SH-SY5Y (cell line): ENCODE measurements around the gene PRKAR2A.

Source experiments
- GATA2 ChIP-seq: IDR thresholded peaks from 2 replicates; pipeline ENCODE4 v1.6.1; 2011; ENCODE audit warnings: mild to moderate bottlenecking, low read depth, low read length
- GATA3 ChIP-seq: IDR thresholded peaks from 2 replicates; pipeline ENCODE4 v1.6.1; 2011; ENCODE audit warnings: low read depth, mild to moderate bottlenecking, low read length, moderate library complexity

- TF ChIP-seq GATA2 (no peak), GATA3 (no peak)
Observed at GRCh38 chr3:48756640-48757039, 91.0 kb downstream of the PRKAR2A start.
